Hepatic stellate cell (primary cell): ENCODE measurements around the gene TASP1.
"Not testable (repeated sequence)": the region's sequence is repeated elsewhere in the genome, so short reads cannot be mapped to it uniquely, and the experiment has no call there.

ENCODE experiments used
- DNase-seq: peaks from one replicate; pipeline ENCODE4 v3.0.0; 2011; ENCODE audit warnings: low spot score

The TASP1 gene

DNA sequence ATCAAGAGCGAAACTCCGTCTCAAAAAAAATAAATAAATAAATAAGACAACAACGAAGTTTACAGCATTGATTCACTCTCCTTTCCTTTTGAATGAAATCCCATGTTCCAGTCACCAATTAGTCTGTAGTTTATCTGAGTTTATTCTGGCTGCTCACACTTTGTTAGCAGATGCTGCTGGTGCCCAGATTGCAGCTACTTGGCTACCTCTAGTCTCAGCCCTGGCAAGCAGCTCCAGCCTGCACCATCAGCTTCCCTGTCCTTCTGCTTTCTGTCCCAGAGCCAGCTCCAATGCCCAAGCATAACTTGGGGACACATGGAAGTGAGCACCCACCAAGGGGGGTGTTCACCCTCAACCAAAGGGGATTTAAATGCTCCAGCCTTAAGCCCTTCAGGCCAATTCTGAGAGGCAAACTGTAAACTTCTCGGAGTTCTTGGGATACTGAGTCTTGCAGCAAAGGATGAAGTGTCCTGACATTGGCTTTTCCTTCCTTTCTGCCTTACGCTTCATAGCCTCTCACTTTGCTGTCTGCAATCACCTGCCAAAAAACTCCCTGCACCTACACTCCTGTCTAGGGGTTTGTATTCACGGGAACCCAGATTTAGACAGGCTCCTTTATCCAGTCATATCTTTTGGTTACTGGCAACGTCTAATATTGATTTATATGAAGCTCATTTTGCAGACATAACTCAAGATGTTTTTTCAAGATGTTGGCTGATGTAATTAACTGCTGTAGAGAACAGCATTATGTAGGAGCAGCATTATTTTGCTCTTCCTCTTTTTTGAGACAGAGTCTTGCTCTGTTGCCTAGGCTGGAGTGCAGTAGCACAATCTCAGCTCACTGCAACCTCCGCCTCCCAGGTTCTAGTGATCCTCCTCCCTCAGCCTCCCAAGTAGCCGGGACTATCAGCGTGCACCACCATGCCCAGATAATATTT is 9.8 kb upstream of the TASP1 start:
- no peak for DNase-seq

GRCh38 chr20:13644010-13644409 is 5.3 kb upstream of the TASP1 start:
- no peak for DNase-seq

DNA sequence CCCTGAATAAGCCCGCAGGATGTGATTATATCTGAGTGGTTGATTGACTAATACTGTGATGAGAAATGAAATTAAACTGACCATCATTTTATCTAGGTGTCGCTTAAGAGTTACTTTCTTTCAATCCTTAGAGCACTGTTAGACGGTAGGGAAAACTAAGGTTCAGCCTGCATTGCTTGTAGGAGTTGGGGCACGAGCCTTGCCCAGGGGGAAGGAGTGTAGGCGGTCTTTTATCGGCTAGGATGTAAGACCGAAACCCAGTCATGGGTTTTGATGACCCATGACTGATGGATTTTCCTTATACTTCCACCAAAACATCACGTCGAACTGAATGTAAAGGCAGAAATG is 392 bp upstream of the TASP1 start:
- peak; percentile 12 for DNase-seq

DNA sequence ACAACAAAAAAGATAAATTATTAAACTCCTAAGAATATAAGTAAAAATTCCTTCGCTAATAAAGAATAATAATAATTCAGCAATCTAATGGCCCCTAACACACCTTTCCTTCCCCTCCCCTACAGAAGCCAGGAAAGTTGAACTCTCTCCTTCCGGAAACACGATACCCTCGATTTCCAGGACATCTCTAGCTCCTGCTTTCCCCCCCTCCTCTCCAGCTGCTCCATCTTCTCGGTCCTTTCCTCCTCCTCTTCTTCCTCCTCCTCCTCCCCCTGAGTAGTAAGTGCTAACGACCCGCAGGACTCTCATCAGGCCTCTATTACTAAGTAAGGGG is 603 bp downstream of the TASP1 start:
- no peak for DNase-seq

- DNase-seq = no peak
Measured at GRCh38 chr20:13632431-13632830, 6.3 kb downstream of the TASP1 start.

DNA sequence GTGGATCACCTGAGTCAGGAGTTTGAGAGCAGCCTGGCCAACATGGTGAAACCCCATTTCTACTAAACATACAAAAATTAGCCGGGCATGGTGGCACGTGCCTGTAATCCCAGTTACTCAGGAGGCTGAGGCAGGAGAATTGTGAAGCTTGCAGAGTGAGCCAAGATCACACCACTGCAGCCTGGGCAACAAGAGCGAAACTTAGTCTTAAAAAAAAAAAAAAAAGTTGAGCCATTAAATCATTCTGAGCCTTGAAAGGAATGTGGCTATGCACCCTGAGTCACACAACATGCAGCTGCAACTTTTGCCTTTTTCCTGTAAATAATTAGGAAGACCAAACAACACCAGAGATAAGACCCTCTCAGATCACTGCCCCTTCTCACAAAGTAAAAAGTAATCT is 11.2 kb downstream of the TASP1 start:
- not testable (repeated sequence) for DNase-seq

DNA sequence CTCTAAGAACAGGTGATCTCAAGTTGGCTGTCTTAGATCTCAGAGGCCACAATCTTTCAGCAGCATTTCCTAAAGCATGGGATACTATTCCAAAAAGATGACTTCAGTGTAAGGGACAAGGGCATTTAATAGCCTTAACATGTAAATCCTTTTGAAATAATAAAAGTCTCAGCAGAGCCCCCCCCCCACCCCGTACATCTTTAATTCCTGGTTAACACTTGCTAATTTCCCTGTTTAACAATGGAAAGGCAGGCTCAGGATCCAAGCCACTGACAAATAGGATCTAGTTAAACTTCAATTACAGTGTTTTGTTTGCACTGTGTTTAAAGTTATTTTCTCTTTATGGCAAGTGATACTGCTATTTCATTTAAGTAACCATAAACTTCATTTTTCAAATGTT is 12.0 kb downstream of the TASP1 start:
- no peak for DNase-seq

GRCh38 chr20:13625304-13625979 is 13.3 kb downstream of the TASP1 start:
- no peak for DNase-seq

DNA sequence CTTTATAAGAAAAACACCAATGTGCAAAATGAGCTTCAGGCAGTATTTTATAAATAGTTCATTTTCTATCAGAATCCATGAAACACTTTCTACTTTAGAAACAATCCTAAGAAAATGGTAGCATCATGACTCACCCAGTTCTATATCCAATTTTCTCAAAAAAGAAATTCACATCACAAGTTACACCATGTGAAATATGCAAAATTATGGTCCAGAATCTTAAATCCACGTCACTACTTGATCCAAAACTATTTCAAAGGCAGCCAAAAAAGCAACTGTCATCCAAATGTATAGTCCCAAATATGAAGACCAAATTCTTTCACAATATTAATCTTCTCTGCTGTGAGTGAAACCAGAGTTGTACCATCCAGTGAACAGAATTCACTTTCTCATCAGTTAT is 19.3 kb downstream of the TASP1 start:
- DNase-seq = not testable (repeated sequence)

GRCh38 chr20:13618456-13618855 is 20.3 kb downstream of the TASP1 start:
- not testable (repeated sequence) for DNase-seq

- DNase-seq = not testable (repeated sequence)
Measured at GRCh38 chr20:13617585-13617984, 21.1 kb downstream of the TASP1 start.

- not testable (repeated sequence) for DNase-seq
Measured at GRCh38 chr20:13616713-13617112, 22.0 kb downstream of the TASP1 start.

DNA sequence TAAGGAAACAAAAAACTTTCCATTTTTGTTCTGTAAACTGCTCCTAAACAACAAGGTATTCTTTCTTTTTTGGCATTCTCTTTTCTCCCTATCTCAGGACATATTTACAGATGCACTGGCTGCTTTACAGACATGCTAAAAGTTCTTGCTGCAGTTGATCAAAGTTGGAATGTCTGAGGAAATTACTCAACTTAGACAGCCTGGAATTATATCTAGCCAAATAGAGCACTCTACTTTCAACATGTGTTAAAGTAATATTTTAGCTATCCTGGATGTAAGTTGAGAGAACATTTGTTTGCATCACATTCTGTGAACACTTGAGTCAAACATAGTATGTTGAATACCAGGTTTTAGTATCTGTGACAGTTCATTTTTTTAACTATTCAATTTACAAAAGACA is 24.8 kb downstream of the TASP1 start:
- no peak for DNase-seq

- DNase-seq = no peak
Measured at GRCh38 chr20:13611611-13612125, 27.1 kb downstream of the TASP1 start.

GRCh38 chr20:13610184-13610583 is 28.5 kb downstream of the TASP1 start:
- DNase-seq = no peak

- no peak for DNase-seq
Measured at GRCh38 chr20:13608066-13608465, 30.7 kb downstream of the TASP1 start.

DNA sequence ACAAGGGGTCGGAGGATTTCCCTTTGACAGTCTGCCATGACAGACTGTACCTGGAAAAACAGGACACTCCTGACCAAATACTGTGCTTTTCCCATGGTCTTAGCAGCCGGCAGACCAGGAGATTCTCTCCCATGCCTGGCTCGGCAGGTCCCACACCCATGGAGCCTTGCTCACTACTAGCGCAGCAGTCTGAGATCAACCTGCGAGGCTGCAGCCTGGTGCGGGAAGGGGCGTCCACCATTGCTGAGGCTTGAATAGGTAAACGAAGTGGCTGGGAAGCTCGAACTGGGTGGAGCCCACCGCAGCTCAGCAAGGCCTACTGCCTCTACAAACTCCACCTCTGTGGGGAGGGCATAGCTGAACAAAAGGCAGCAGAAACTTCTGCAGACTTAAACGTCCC is 45.3 kb downstream of the TASP1 start:
- DNase-seq = not testable (repeated sequence)

- no peak for DNase-seq
Measured at GRCh38 chr20:13588049-13588448, 50.7 kb downstream of the TASP1 start.

DNA sequence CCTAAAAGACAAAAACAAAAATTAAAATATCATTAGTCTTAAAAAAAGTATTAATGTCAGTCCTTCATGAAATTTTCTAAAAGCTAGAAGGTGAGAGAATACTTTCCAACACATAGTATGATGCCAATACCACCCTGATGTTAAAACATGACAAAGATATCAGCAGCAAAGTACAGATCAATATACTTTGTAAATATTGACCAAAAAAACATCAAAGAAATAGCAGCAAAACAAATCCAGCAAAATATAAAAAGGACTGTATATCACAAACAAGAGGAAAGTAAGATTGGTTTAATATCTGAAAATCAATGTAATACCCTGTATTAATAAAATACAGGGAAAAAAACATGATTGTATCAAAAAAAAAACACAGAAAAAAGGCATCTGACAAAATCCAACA is 51.4 kb downstream of the TASP1 start:
- DNase-seq = no peak

- DNase-seq = no peak
Measured at GRCh38 chr20:13586133-13586532, 52.6 kb downstream of the TASP1 start.

DNA sequence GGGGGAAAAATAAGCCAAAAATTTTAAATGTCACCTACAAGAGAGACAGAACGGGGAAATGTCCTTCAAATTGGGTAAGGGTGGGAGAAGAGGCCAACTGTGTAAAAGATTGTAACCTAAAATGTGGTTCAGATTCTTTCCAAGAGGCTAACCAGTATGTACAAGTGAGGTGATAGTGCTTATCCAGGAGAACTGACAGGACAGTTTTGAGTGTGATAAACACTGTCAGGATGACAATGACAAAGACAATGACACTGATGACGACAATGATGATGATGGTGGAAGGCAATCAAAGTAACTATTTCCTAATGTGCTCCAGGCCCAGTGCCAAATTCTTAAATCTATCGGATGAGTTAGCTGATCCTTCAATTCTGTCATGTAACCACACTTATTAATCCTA is 57.3 kb downstream of the TASP1 start:
- DNase-seq = no peak

DNA sequence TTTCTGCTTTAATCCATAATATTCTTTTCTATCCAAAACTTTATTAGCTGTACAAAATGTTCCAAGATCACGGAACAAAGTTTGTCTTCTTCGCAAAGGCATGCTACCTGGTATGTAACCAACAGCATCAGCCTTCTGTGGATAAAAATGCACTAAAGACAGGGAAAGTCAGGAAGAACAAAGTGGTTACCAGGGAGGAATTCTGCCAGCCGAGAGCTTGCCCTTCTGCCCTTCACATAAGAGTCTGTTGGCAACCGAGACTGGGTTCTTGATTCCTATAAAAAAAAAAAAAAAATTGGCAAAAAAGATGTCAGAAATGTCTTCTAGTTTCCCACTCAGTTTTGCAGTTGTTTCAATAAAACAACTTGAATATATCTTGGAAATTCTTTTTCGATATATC is 58.0 kb downstream of the TASP1 start:
- no peak for DNase-seq

- DNase-seq = no peak
Measured at GRCh38 chr20:13574071-13574470, 64.7 kb downstream of the TASP1 start.
